DOHH2 (cell line): Measurements from ENCODE around the gene FIGNL2.
"Not testable (repeated sequence)": the region's sequence is repeated elsewhere in the genome, so short reads cannot be mapped to it uniquely, and the experiment has no call there.

ENCODE experiments used
- H3F3A ChIP-seq: fragments of 200-600 bp; sonication (generic), shearing (Covaris generic); 2 replicates; pipeline ENCODE4 v1.6.0; 2016; ENCODE audit warnings: antibody characterized with exemption, mild to moderate bottlenecking; ENCODE audit not compliant: control insufficient read depth, insufficient read depth
- H3K27ac ChIP-seq: fragments of 200-600 bp; sonication (generic); 2 replicates; pipeline ENCODE4 v1.5.1; 2014; ENCODE audit warnings: low read depth, mild to moderate bottlenecking, low read length, moderate library complexity
- H3K27me3 ChIP-seq: fragments of 200-600 bp; sonication (generic); 2 replicates; pipeline ENCODE4 v1.6.1; 2014; ENCODE audit warnings: mild to moderate bottlenecking, low read length, mixed read lengths; ENCODE audit not compliant: control insufficient read depth
- H3K36me3 ChIP-seq: fragments of 200-600 bp; sonication (generic); 2 replicates; pipeline ENCODE4 v1.6.1; 2014; ENCODE audit warnings: mild to moderate bottlenecking, low read length, moderate library complexity, mixed read lengths; ENCODE audit not compliant: control insufficient read depth
- H3K4me1 ChIP-seq: fragments of 200-600 bp; sonication (generic); 2 replicates; pipeline ENCODE4 v1.6.1; 2014; ENCODE audit warnings: mild to moderate bottlenecking, low read length, mixed read lengths; ENCODE audit not compliant: control insufficient read depth
- H3K4me2 ChIP-seq: fragments of 200-600 bp; sonication (generic); 2 replicates; pipeline ENCODE4 v1.6.0; 2014; ENCODE audit warnings: mild to moderate bottlenecking, low read length, moderate library complexity
- H3K4me3 ChIP-seq: fragments of 200-600 bp; sonication (generic); 2 replicates; pipeline ENCODE4 v1.5.1; 2014; ENCODE audit warnings: mild to moderate bottlenecking, low read length, mixed read lengths
- H3K79me2 ChIP-seq: fragments of 200-600 bp; sonication (generic); 2 replicates; pipeline ENCODE4 v1.6.1; 2014; ENCODE audit warnings: mild to moderate bottlenecking, low read length, mixed read lengths; ENCODE audit not compliant: control insufficient read depth
- H3K9me2 ChIP-seq: fragments of 200-600 bp; sonication (generic); replicated peaks from 2 replicates; pipeline ENCODE4 v1.6.1; 2014; ENCODE audit warnings: mild to moderate bottlenecking, low read length, mixed read lengths; ENCODE audit not compliant: control insufficient read depth
- H3K9me3 ChIP-seq: fragments of 200-600 bp; sonication (generic); 2 replicates; pipeline ENCODE4 v1.6.1; 2014; ENCODE audit warnings: antibody characterized with exemption, low read length, mixed read lengths; ENCODE audit not compliant: control insufficient read depth, insufficient read depth
- H4K20me1 ChIP-seq: fragments of 200-600 bp; sonication (generic); 2 replicates; pipeline ENCODE4 v1.6.0; 2014; ENCODE audit warnings: low read depth, mild to moderate bottlenecking, antibody characterized with exemption, low read length, moderate library complexity; ENCODE audit not compliant: control insufficient read depth, insufficient read depth
- EZH2phosphoT487 ChIP-seq: fragments of 200-600 bp; sonication (generic); IDR thresholded peaks from 2 replicates; pipeline ENCODE4 v1.6.1; 2017; ENCODE audit warnings: borderline replicate concordance, mild to moderate bottlenecking, antibody characterized with exemption, low read length, moderate library complexity, mixed read lengths
- TF ChIP-seq, protein P1 (sequence below): fragments of 200-600 bp; sonication (generic); IDR thresholded peaks from one replicate; pipeline ENCODE4 v1.5.1; 2014; ENCODE audit warnings: antibody characterized with exemption, mild to moderate bottlenecking, low read depth, low read length; ENCODE audit not compliant: poor library complexity, severe bottlenecking

FIGNL2 gene

DNA sequence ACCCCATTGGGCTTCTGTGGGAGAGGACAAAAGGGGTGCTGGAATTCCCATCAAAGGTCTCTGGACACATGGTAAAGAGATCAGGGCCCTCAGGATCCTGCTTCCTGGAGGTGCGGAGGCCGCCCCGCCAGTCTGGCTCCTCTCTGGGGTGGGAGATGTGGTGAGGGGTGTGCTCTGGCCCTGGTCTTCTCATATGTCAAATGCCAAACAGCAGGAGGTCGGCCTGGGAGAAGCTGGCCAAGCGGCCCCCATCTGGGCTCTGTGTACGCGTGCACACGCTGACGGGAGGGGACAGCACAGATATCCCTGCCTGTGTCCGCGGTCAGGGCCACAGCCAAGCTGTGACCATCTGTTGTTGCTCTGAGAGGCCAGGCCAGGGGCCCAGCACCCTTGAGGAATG lies 14.1 kb downstream of the FIGNL2 start:
- H3K4me3 ChIP-seq: no peak overlapping the region
- H3K9me2 ChIP-seq: no peaks in the 10 kb centered on the region
- no peaks in the 10 kb centered on the region for H3K9me3 ChIP-seq
- no peaks in the 10 kb centered on the region for H3K4me1 ChIP-seq
- no peak overlapping the region for H3K27ac ChIP-seq
- peaks cover 30% of the 10 kb centered on the region for H3K27me3 ChIP-seq
- TF ChIP-seq, protein P1, sequence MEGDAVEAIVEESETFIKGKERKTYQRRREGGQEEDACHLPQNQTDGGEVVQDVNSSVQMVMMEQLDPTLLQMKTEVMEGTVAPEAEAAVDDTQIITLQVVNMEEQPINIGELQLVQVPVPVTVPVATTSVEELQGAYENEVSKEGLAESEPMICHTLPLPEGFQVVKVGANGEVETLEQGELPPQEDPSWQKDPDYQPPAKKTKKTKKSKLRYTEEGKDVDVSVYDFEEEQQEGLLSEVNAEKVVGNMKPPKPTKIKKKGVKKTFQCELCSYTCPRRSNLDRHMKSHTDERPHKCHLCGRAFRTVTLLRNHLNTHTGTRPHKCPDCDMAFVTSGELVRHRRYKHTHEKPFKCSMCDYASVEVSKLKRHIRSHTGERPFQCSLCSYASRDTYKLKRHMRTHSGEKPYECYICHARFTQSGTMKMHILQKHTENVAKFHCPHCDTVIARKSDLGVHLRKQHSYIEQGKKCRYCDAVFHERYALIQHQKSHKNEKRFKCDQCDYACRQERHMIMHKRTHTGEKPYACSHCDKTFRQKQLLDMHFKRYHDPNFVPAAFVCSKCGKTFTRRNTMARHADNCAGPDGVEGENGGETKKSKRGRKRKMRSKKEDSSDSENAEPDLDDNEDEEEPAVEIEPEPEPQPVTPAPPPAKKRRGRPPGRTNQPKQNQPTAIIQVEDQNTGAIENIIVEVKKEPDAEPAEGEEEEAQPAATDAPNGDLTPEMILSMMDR: no peak
- TF ChIP-seq EZH2phosphoT487: no peak
- no peaks in the 10 kb centered on the region for H3K36me3 ChIP-seq
- H4K20me1 ChIP-seq: no peaks in the 10 kb centered on the region
- no peaks in the 10 kb centered on the region for H3F3A ChIP-seq
- no peaks in the 10 kb centered on the region for H3K79me2 ChIP-seq
- H3K4me2 ChIP-seq: no peak overlapping the region

DNA sequence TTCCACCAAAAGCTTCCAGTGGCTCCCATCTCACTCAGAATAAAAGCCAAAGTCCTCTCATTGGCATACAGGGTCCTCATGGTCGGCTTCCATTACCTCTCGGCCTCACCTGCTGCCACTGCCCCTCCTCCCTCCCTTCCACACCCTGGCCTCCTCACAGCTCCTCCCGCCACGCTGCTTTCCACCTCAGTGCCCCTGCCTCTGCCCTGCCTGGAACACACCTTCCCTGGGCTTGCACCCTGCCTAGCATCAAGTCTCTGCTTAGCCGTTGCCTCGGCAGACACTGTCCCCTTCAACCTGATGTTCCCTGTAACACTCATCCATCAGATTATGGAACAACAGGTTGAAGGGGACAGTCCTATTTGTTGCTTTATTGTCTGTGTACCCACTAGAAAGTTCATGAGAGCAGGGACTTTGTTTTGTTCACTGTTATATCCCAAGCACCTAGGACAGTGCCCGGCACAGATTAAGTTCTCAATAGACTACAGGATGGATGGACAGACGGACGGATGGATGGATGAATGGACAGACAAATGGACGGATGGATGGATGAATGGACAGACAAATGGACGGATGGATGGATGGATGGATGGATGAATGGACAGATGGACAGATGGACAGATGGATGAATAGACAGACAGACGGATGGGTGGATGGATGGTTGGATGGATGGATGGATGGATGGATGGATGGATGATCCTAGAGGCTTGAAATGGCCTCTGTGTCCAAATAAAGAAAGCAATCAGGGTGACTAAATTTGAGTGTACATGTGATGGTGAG lies 14.9 kb downstream of the FIGNL2 start:
- Histone ChIP-seq H4K20me1 (no peaks in the 10 kb centered on the region), H3K4me2 (no peak overlapping the region), H3K79me2 (no peaks in the 10 kb centered on the region), H3K36me3 (no peaks in the 10 kb centered on the region), H3K27me3 (peaks cover 31% of the 10 kb centered on the region), H3K4me3 (no peak overlapping the region), H3K27ac (no peak overlapping the region), H3F3A (no peaks in the 10 kb centered on the region), H3K9me3 (no peaks in the 10 kb centered on the region), H3K4me1 (no peaks in the 10 kb centered on the region), H3K9me2 (no peaks in the 10 kb centered on the region)
- TF ChIP-seq, protein P1: no peak
- no peak for TF ChIP-seq EZH2phosphoT487

DNA sequence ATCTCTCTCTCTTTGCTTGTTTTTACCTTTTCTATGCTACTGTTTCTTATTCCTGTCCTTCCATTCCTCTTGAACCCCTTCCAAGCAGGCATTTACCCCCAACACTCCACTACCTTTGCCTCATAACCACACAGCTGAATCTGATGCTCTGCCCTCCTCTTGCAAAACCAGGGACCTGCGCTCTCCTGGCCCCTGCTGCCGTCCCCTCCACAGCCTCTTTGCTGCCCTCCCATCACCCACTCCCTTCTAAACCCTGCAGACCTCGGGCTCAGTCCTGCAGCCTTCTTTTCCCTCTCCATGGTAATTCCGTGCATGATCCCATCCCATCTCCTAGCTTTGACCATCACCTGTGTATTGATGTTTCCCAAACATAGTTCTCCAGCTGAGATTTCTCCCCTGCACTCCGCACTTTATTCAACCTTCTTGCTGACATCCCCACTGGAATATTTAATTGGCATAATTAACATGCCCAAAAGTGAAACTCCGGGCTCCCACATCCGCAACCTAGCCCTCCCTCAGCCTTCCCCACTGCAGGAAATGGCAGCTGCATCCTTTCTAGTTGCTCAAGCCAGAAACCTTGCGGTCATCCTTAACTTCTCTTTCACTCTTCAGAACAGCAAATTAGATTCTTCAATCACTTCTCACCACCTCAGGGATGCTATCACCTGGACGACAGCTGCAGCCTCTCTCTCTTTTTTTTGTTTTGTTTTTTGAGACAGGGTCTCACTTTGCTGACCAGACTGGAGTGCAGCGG lies 16.0 kb downstream of the FIGNL2 start:
- Histone ChIP-seq H3K9me2 (no peaks in the 10 kb centered on the region), H3K36me3 (no peaks in the 10 kb centered on the region), H3K27ac (no peak overlapping the region), H3K4me3 (no peak overlapping the region), H3K79me2 (no peaks in the 10 kb centered on the region), H3F3A (no peaks in the 10 kb centered on the region), H3K27me3 (peaks cover 28% of the 10 kb centered on the region), H4K20me1 (no peaks in the 10 kb centered on the region), H3K9me3 (no peaks in the 10 kb centered on the region), H3K4me1 (no peaks in the 10 kb centered on the region), H3K4me2 (no peak overlapping the region)
- TF ChIP-seq, protein P1: no peak
- TF ChIP-seq EZH2phosphoT487: no peak

DNA sequence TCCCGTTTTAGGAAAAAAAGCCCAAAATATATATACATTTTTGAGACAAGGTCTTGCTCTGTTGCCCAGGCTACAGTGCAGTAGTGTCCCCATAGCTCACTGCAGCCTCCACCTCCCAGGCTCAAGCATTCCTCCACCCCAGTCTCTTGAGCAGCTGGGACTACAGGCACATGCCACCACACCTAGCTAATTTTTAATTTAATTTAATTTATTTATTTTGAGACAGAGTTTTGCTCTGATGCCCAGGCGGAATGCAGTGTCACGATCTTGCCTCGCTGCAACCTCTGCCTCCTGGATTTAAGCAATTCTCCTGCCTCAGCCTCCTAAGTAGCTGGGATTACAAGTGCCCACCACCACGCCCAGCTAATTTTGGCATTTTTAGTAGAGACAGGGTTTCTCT lies 16.7 kb downstream of the FIGNL2 start:
- not testable (repeated sequence) for H3K4me2 ChIP-seq, H3K79me2 ChIP-seq

More for the DNA sequence above, 16.7 kb downstream of the FIGNL2 start:
- H3K27me3 ChIP-seq: peaks cover 27% of the 10 kb centered on the region
- H3F3A ChIP-seq, H3K36me3 ChIP-seq, H4K20me1 ChIP-seq, H3K9me2 ChIP-seq, H3K9me3 ChIP-seq, H3K4me3 ChIP-seq, H3K4me1 ChIP-seq, H3K27ac ChIP-seq: not testable (repeated sequence)
